Muscle layer of duodenum (tissue), 2 donors: Measurements from ENCODE around the gene FAM234B.
A peak's percentile ranks its signal among the peaks of the same experiment; 100 is the strongest.

ENCODE experiments used
- H3K27ac ChIP-seq: one replicate; pipeline ENCODE4 v1.7.0; 2013; ENCODE audit warnings: mild to moderate bottlenecking, low read length
- H3K27me3 ChIP-seq: one replicate; pipeline ENCODE4 v1.7.0; 2013; ENCODE audit warnings: low read depth, mild to moderate bottlenecking, control low read depth, low read length
- H3K36me3 ChIP-seq, 2 donors: one replicate each; pipeline ENCODE4 v1.7.0; 2013; ENCODE audit warnings: low read length in 2 of 2, control low read depth in 1 of 2, mild to moderate bottlenecking in 1 of 2; ENCODE audit not compliant: insufficient read depth in 2 of 2, control insufficient read depth in 1 of 2
- H3K4me1 ChIP-seq, 2 donors: one replicate each; pipeline ENCODE4 v1.7.0; 2013; ENCODE audit warnings: low read length in 2 of 2, mild to moderate bottlenecking in 2 of 2, control low read depth in 1 of 2, moderate library complexity in 1 of 2; ENCODE audit not compliant: insufficient read depth in 2 of 2, control insufficient read depth in 1 of 2
- H3K4me3 ChIP-seq, 2 donors: one replicate each; pipeline ENCODE4 v1.7.0; 2013; ENCODE audit warnings: low read length in 2 of 2, low read depth in 1 of 2, mild to moderate bottlenecking in 1 of 2
- H3K9me3 ChIP-seq, 2 donors: one replicate each; pipeline ENCODE4 v1.7.0; 2013; ENCODE audit warnings: low read length in 2 of 2, control low read depth in 1 of 2, mild to moderate bottlenecking in 1 of 2; ENCODE audit not compliant: control insufficient read depth in 1 of 2
- donor health status: healthy.

The FAM234B gene

GRCh38 chr12:13044002-13044905 lies at the start of gene FAM234B:
TSS of gene FAM234B (plus strand) at chr12:13044381. CDS start at chr12:13044404, 23 bp downstream.
- H3K27me3 ChIP-seq: no peaks in the 10 kb centered on the region
- H3K4me3 ChIP-seq: peak within 1 kb of the TSS; percentile 76 to 100
- H3K9me3 ChIP-seq: no peaks in the 10 kb centered on the region
- H3K27ac ChIP-seq: no peak within 1 kb of the TSS
- no peaks in the 10 kb centered on the region for H3K36me3 ChIP-seq
- no peaks in the 10 kb centered on the region for H3K4me1 ChIP-seq

GRCh38 chr12:12995088-12995487 lies 49.1 kb upstream of the FAM234B start:
- H3K27me3 ChIP-seq: no peaks in the 10 kb centered on the region
- no peaks in the 10 kb centered on the region for H3K9me3 ChIP-seq
- H3K4me1 ChIP-seq: peaks cover 0 to 28% of the 10 kb centered on the region in 2 donors
- H3K4me3 ChIP-seq: no peak overlapping the region
- H3K36me3 ChIP-seq: no peaks in the 10 kb centered on the region
- no peak overlapping the region for H3K27ac ChIP-seq

DNA sequence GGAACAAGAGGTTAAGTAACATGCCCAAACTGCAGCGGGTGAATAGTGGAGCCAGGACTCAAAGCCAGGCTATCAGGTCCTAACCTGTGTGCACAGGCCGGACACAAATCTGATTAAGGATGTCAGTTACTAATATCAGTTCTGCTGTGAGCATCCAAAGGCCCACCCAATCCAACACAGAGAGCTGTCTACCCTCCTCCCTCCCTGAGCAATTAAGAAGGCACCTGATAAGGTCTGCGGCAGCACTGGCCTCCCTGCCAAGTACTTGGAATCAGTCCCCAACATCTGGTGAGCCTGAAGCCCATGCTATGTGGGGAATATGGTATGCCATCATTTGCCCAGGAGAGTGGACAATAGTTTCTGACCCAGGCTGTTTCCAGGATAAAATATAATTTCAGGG lies 48.0 kb upstream of the FAM234B start:
- H3K4me1 ChIP-seq: peaks cover 0 to 28% of the 10 kb centered on the region in 2 donors

DNA sequence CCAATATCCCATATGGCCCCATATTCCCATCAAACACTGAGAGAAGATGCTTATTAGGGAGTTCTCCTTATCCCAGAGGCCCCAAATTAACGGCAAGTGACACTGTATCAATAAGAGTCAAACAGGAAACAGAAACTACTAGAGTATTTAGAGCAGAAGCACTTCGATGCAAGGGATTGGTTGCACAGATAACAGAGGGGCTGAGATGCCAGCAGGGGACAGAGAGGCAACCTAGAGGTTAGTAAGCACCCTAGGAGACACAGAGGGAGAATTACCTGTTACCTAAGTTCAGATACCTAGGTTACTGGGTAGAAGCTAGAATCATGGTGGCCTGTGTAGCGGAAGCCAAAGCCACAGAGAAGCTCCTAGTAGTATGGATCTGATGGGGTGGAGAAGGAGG lies 47.0 kb upstream of the FAM234B start:
- Histone ChIP-seq H3K36me3 (no peaks in the 10 kb centered on the region), H3K4me1 (peaks cover 0 to 28% of the 10 kb centered on the region in 2 donors), H3K27ac (no peak overlapping the region), H3K4me3 (peak overlapping the region in 1 of 2 donors; percentile 5), H3K27me3 (no peaks in the 10 kb centered on the region), H3K9me3 (no peaks in the 10 kb centered on the region)

More for the DNA sequence above, 48.0 kb upstream of the FAM234B start:
- Histone ChIP-seq H3K4me3 (no peak overlapping the region), H3K36me3 (no peaks in the 10 kb centered on the region), H3K27me3 (no peaks in the 10 kb centered on the region), H3K27ac (no peak overlapping the region), H3K9me3 (no peaks in the 10 kb centered on the region)

- no peaks in the 10 kb centered on the region for H3K9me3 ChIP-seq
- no peaks in the 10 kb centered on the region for H3K36me3 ChIP-seq
- no peak overlapping the region for H3K27ac ChIP-seq
- no peaks in the 10 kb centered on the region for H3K27me3 ChIP-seq
- peaks cover 0 to 28% of the 10 kb centered on the region in 2 donors for H3K4me1 ChIP-seq
- peak overlapping the region in 1 of 2 donors; percentile 5 for H3K4me3 ChIP-seq
Measured at GRCh38 chr12:12997734-12998133, 46.4 kb upstream of the FAM234B start.

DNA sequence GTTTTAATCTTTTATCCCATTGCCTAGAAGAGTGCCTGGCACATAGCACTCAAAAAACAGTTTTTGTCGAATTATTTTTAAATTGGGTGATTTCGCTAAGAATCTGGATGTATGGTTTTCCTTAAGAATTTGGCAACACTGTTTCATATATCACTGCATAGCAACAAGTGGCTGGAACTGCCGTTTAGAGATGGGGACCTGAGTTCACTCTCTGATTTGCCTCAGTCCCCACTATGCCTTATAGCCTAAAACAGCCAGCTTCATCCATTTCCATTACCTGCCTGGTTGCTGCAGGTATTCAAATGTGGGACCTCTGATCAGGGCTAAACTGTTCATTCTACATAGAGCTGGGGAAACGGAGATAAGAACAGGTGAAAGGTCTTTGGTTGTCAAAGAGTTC lies 45.9 kb upstream of the FAM234B start:
- H3K4me3 ChIP-seq: peak overlapping the region in 1 of 2 donors; percentile 88
- H3K4me1 ChIP-seq: peaks cover 0 to 27% of the 10 kb centered on the region in 2 donors
- no peaks in the 10 kb centered on the region for H3K9me3 ChIP-seq
- no peaks in the 10 kb centered on the region for H3K36me3 ChIP-seq
- H3K27me3 ChIP-seq: no peaks in the 10 kb centered on the region
- H3K27ac ChIP-seq: no peak overlapping the region

DNA sequence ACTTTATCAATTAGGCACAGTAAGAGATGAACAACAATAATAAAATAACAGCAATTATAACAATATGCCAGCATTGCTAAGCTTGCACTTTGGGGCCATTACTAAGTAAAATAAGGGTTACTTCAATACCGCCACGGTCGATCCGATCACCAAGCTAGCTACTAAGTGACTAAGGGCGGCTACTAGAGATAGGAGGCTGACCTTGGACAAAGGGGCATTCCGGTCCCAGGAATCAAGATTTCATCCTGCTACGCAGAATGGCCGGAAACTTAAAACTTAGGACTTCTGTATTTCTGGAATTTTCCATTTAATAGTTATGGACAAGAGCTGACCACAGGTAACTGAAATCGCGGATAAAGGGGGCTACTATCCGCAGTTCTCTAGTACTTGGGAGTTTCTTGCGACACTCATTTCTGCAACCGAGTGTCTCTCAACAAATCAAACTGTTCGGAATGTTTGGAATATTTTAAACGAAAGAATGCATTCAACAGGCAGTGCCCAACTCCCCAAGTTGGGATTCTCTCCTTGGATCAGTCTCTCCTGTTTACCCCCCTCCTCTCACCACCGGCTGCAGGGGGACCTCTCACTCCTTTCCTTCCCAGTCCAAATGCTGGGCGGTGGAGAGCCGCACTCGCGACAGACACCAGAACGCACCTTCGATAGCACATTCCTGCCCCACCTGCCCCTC lies 44.8 kb upstream of the FAM234B start:
- Histone ChIP-seq H3K27me3 (no peaks in the 10 kb centered on the region), H3K4me3 (peak overlapping the region; percentile 87 to 88), H3K36me3 (no peaks in the 10 kb centered on the region), H3K4me1 (peaks cover 0 to 24% of the 10 kb centered on the region in 2 donors), H3K27ac (peak overlapping the region; percentile 83), H3K9me3 (no peaks in the 10 kb centered on the region)

- Histone ChIP-seq H3K4me1 (peaks cover 0 to 24% of the 10 kb centered on the region in 2 donors), H3K27ac (peak within 1 kb of the TSS; percentile 83), H3K4me3 (peak within 1 kb of the TSS; percentile 87 to 88), H3K9me3 (no peaks in the 10 kb centered on the region), H3K36me3 (no peaks in the 10 kb centered on the region), H3K27me3 (no peaks in the 10 kb centered on the region)
Measured at GRCh38 chr12:12999959-13000615, 44.1 kb upstream of the FAM234B start, which contains the start of gene HEBP1. TSS of gene HEBP1 (minus strand) at chr12:13000265. CDS start at chr12:13000114, 151 bp downstream.

DNA sequence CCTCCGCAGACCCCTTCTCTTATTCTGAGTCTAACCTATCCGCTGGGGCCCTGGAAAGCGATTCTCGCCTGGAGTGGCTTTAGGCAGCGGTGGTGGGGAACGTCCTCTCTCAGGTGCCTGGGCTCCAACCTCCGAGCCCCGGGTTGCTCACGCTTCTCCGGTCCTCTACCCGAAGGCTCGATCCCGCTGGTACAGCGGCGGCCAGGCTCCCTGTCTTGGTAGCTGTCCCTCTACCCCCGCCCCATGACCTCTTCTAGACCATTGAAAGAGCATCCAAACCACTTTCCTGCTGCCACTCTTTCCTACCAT lies 43.6 kb upstream of the FAM234B start:
- H3K27ac ChIP-seq: peak overlapping the region; percentile 82
- no peaks in the 10 kb centered on the region for H3K27me3 ChIP-seq
- H3K4me3 ChIP-seq: peak overlapping the region; percentile 77 to 87
- no peaks in the 10 kb centered on the region for H3K36me3 ChIP-seq
- peaks cover 0 to 24% of the 10 kb centered on the region in 2 donors for H3K4me1 ChIP-seq
- no peaks in the 10 kb centered on the region for H3K9me3 ChIP-seq

- Histone ChIP-seq H3K27me3 (no peaks in the 10 kb centered on the region), H3K4me3 (peak overlapping the region; percentile 77 to 87), H3K27ac (peak overlapping the region; percentile 82), H3K36me3 (no peaks in the 10 kb centered on the region), H3K9me3 (no peaks in the 10 kb centered on the region), H3K4me1 (peaks cover 0 to 24% of the 10 kb centered on the region in 2 donors)
Measured at GRCh38 chr12:13000925-13001774, 43.0 kb upstream of the FAM234B start.
